VCaP (cell line): ENCODE results near the gene PCID2.
A peak's percentile ranks its signal among the peaks of the same experiment; 100 is the strongest.

ENCODE experiments used
- H3K27ac ChIP-seq: fragments of 450-650 bp; 2 replicates; pipeline ENCODE4 v1.5.1; 2017
- TF ChIP-seq, protein P1 (sequence below): fragments of 450-650 bp; conservative IDR thresholded peaks from 2 replicates; pipeline ENCODE4 v1.5.1; 2017; ENCODE audit warnings: mild to moderate bottlenecking, moderate library complexity

PCID2 gene

GRCh38 chr13:113205428-113205931 lies 3.0 kb downstream of the PCID2 start:
- H3K27ac ChIP-seq = no peak overlapping the region
- TF ChIP-seq, protein P1, sequence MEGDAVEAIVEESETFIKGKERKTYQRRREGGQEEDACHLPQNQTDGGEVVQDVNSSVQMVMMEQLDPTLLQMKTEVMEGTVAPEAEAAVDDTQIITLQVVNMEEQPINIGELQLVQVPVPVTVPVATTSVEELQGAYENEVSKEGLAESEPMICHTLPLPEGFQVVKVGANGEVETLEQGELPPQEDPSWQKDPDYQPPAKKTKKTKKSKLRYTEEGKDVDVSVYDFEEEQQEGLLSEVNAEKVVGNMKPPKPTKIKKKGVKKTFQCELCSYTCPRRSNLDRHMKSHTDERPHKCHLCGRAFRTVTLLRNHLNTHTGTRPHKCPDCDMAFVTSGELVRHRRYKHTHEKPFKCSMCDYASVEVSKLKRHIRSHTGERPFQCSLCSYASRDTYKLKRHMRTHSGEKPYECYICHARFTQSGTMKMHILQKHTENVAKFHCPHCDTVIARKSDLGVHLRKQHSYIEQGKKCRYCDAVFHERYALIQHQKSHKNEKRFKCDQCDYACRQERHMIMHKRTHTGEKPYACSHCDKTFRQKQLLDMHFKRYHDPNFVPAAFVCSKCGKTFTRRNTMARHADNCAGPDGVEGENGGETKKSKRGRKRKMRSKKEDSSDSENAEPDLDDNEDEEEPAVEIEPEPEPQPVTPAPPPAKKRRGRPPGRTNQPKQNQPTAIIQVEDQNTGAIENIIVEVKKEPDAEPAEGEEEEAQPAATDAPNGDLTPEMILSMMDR = no peak

- no peak overlapping the region for H3K27ac ChIP-seq
- TF ChIP-seq, protein P1 = no peak
These were observed 4.1 kb downstream of the PCID2 start for GRCh38 chr13:113204378-113204734.

DNA sequence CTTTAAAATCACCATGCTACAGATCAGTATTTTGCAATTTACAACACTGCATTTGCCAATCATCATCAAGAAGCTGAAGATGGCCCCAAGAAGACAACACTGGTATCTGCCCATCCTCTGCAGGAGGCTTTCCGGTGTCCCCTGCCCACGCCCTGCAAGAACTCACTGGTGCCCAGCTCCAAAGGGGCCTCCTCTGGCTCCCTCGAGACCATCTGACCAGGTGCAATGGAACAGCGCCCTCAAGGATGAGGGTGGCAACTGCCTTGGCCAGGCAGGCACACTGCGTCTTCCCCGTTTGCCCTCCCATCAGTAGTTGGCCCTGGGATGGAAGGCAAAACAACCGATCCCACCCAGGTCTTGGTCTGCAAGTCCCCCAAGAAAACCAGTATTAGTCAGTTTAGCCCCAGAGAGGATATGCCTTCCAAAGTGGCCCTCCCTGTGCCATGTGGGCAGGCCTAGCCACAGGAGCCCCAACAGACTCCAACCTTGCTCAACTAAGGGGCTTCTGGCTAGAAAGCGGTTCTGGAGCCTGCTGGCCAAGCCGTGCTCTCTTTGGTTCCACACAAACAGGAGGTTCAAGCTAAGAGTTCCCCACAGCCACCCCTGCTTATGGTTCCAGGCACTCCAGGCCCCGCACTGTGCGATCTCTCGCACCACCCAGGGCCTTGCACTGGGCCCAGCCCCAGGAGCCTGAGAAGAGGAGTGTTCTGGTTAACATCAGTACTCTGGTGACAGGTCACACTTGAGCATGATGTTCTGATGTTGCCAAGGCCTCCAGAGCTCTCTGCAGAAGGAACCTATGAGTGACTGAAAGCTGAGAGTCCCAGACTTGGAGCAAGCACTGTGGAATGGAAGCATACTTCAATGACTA lies 4.7 kb downstream of the PCID2 start:
- H3K27ac ChIP-seq = no peak overlapping the region
- TF ChIP-seq, protein P1 = no peak

GRCh38 chr13:113202912-113203311 lies 5.6 kb downstream of the PCID2 start:
- TF ChIP-seq, protein P1 = no peak

DNA sequence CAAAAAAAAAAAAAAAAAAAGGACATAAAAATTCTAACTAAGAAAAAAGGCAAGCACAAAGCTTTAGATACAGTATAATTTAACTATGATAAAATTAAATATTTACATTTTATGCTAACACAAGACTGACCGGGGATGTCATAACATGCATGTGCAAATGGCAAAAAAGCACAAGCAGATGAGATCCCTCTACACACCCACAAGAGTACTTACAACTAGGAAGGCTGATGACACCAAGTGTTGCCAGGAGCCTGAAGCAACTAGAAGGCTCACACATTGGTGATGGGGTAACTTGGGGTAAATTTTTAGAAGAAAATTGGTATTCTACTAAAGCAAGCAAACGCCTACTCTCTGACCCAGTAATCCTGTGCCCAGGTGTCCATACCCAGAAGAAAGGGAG lies 6.7 kb downstream of the PCID2 start:
- H3K27ac ChIP-seq = no peak overlapping the region
- TF ChIP-seq, protein P1 = no peak

More at GRCh38 chr13:113202912-113203311, 5.6 kb downstream of the PCID2 start:
- H3K27ac ChIP-seq = no peak overlapping the region

GRCh38 chr13:113196970-113197737 lies 11.3 kb downstream of the PCID2 start:
- TF ChIP-seq, protein P1 = no peak
- peak overlapping the region; percentile 66 for H3K27ac ChIP-seq

- TF ChIP-seq, protein P1 = no peak
These were observed 13.1 kb downstream of the PCID2 start for GRCh38 chr13:113195360-113195759.

More at GRCh38 chr13:113195360-113195759, 13.1 kb downstream of the PCID2 start:
- H3K27ac ChIP-seq = peak overlapping the region; percentile 66
